GM12891 (cell line): ENCODE results near the gene SMOC2.

Experiments used
- DNase-seq: peaks from one replicate; pipeline ENCODE4 v3.0.0; 2011; ENCODE audit warnings: low spot score; ENCODE audit not compliant: insufficient read length
- FAIRE-seq: peaks from 2 replicates; lab custom pipeline; 2011; peaks lifted over from hg19 to GRCh38; lab: Jason Lieb, UNC
- PAX5 ChIP-seq: IDR thresholded peaks from 2 replicates; pipeline ENCODE4 v1.6.1; 2011; ENCODE audit warnings: low read length, moderate library complexity, mild to moderate bottlenecking; ENCODE audit not compliant: insufficient read depth, severe bottlenecking
- POLR2A ChIP-seq: IDR thresholded peaks from 2 replicates; pipeline ENCODE4 v1.6.1; 2011; ENCODE audit warnings: low read depth, low read length, control low read depth
- POLR2AphosphoS5 ChIP-seq: IDR thresholded peaks from 2 replicates; pipeline ENCODE4 v1.6.1; 2011; ENCODE audit warnings: low read depth, low read length, control low read depth
- POU2F2 ChIP-seq: IDR thresholded peaks from 2 replicates; pipeline ENCODE4 v1.6.1; 2011; ENCODE audit warnings: low read depth, mild to moderate bottlenecking, control low read depth, low read length, moderate library complexity
- SPI1 ChIP-seq: IDR thresholded peaks from 2 replicates; pipeline ENCODE4 v1.6.1; 2011; ENCODE audit warnings: low read depth, low read length, control low read depth
- TAF1 ChIP-seq: IDR thresholded peaks from 2 replicates; pipeline ENCODE4 v1.6.1; 2011; ENCODE audit warnings: low read depth, low read length, control low read depth

SMOC2 gene

DNA sequence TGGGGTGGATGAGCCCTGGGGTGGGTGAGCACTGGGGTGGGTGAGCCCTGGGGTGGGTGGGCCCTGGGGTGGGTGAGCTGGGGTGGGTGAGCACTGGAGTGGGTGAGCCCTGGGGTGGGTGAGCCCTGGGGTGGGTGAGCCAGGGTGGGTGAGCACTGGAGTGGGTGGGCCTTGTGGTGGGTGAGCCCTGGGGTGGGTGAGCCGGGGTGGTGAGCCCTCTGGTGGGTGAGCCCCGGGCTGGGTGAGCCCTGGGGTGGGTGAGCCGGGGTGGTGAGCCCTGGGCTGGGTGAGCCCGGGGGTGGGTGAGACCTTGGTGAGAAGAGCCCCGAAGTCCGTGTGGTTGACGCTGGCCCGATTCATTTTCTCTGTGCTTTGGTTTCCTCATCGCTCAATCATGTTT, 18.6 kb downstream of the SMOC2 start:
- no peak for FAIRE-seq
- TF ChIP-seq PAX5 = no peak
- TF ChIP-seq POU2F2 = no peak
- TF ChIP-seq POLR2AphosphoS5 = no peak
- TF ChIP-seq TAF1 = no peak
- no peak for TF ChIP-seq POLR2A
- TF ChIP-seq SPI1 = no peak
- DNase-seq = no peak

DNA sequence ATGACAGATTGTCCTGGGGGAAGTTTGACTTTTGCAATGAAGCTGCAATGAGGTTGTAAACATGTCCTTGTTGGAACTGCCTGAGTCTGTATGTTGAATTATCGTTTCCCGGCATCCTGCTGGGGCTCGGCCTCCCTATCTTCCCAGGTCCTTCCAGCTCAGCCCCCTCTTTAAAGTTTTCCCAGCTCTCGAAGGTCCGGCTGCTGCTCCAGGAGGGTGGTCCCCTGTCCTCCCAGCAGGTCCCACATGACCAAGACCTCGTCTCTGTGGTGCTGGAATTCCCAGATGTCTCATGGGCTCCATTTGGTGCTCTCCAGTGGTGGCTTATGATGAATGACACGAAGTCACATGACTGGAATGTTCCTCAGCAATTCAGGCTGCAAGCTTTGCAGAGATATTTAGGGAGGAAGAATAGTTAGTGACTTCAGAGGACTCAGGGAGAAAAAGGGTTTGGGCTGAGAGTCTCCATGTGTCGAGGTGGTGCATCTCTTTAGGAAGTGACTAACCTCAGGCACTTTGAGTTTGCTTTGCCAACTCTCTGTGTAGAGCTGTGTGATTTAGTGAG, 21.4 kb downstream of the SMOC2 start:
- TF ChIP-seq POLR2A (no peak), POU2F2 (no peak), POLR2AphosphoS5 (no peak), PAX5 (no peak), SPI1 (no peak), TAF1 (no peak)
- FAIRE-seq (no peak), DNase-seq (no peak)

GRCh38 chr6:168464546-168464945, 23.6 kb downstream of the SMOC2 start:
- TF ChIP-seq TAF1 (no peak), POLR2A (no peak), POLR2AphosphoS5 (no peak), SPI1 (no peak), PAX5 (no peak), POU2F2 (no peak)
- DNase-seq = no peak
- no peak for FAIRE-seq

DNA sequence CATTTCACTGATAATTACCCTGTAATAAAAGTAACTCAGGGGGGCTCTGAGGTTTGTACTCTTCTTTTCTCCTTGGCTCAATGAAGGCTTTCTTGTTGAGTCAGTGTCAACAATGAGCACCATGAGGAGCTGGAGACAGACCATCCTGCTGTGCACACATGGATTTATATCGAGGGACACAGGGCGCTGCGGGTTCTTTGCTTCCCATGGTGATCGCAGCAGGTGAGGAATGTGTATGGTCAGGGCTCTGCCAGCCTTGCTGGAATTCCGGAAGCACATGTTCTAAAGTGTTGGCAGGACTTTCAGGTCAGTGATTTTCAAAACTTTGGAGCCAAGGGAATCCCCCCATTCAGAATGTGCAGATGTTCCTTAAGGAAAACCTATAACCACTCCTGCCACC, 27.1 kb downstream of the SMOC2 start:
- DNase-seq (no peak), FAIRE-seq (no peak)
- TF ChIP-seq SPI1 (no peak), POU2F2 (no peak), TAF1 (no peak), PAX5 (no peak), POLR2A (no peak)

DNA sequence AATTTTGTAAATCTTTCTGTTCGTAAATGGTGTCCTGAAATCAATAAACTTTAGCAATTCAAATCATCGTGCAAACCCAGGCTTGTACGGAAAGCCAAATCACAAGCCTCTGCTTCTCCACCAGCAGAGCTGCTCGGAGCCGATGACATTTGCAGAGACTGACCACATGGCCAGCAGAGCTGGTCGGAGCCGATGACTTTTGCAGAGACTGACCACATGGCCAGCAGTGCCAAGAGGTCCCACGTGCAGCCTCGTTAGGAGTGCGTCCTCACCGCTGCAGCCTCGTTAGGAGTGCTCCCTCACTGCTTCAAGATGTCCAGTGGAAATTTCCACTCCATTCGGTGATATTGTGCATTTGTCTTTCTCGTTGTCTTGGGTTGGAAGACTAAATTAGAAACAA, 28.5 kb downstream of the SMOC2 start:
- FAIRE-seq (no peak), DNase-seq (no peak)
- no peak for TF ChIP-seq POLR2AphosphoS5
- no peak for TF ChIP-seq SPI1
- no peak for TF ChIP-seq POU2F2
- no peak for TF ChIP-seq PAX5
- no peak for TF ChIP-seq POLR2A
- TF ChIP-seq TAF1 = no peak

GRCh38 chr6:168469926-168470325, 28.9 kb downstream of the SMOC2 start:
- TF ChIP-seq TAF1 = no peak
- TF ChIP-seq POU2F2 = no peak
- TF ChIP-seq POLR2AphosphoS5 = no peak
- TF ChIP-seq SPI1 = no peak
- no peak for TF ChIP-seq PAX5
- TF ChIP-seq POLR2A = no peak
- FAIRE-seq = no peak
- DNase-seq = no peak

DNA sequence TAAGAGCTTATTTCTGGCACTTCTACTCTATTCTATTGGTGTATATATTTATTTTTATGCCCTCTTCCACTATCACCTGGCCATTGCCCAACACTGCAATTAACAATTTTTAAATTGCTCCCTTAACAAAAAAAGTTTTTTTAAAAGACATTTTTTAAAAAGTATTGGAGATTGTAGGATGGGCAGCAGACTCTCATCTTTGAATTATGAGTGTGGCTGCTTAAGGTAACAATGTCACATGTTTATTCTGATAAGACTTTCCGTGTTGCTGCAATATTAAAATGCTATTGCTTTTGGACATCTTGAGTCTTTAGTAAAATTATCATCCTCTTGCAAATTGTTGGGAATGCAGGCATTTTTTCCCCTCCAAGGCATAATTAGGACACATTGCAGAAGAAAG, 31.4 kb downstream of the SMOC2 start:
- no peak for TF ChIP-seq PAX5
- no peak for TF ChIP-seq SPI1
- TF ChIP-seq POLR2A = no peak
- no peak for TF ChIP-seq POU2F2
- TF ChIP-seq POLR2AphosphoS5 = no peak
- no peak for TF ChIP-seq TAF1
- FAIRE-seq (no peak), DNase-seq (no peak)

- no peak for TF ChIP-seq POU2F2
- no peak for TF ChIP-seq TAF1
- TF ChIP-seq POLR2AphosphoS5 = no peak
- TF ChIP-seq SPI1 = no peak
- no peak for TF ChIP-seq POLR2A
- no peak for TF ChIP-seq PAX5
- FAIRE-seq (no peak), DNase-seq (no peak)
These were observed 32.2 kb downstream of the SMOC2 start for GRCh38 chr6:168473197-168473596.

GRCh38 chr6:168475188-168476013, 34.4 kb downstream of the SMOC2 start:
- TF ChIP-seq POLR2AphosphoS5 (no peak), POLR2A (no peak), TAF1 (no peak), SPI1 (no peak), POU2F2 (no peak), PAX5 (no peak)
- no peak for DNase-seq
- no peak for FAIRE-seq
